Endothelial cell of umbilical vein (primary cell): ENCODE results near the gene TRANK1. TPM values are rescaled to one million over a fixed set of nuclear protein-coding genes. Genes with fewer than 3 reads are reported as not detected.

Source experiments
- BruUV-seq: library from RNA; stranded (reverse); fragments of 400-500 nt; replicated peaks from 2 replicates; lab custom pipeline; 2021; lab: Mats Ljungman, UMichigan
- CTCF ChIA-PET: fragments of 300-600, 350-600 bp; sonication (Branson Sonifier 250); formaldehyde crosslinking; loops from one replicate; lab custom pipeline; 2021; ENCODE audit warnings: antibody characterized with exemption, inconsistent platforms; lab: Charles Lee
- POLR2A ChIA-PET: fragments of 300-600, 350-600 bp; sonication (Branson Sonifier 250); formaldehyde crosslinking; loops from one replicate; lab custom pipeline; 2021; ENCODE audit warnings: antibody characterized with exemption, inconsistent platforms; lab: Charles Lee
- DNase-seq: peaks from one replicate; pipeline ENCODE4 v3.0.0-alpha.2; 2011; ENCODE audit warnings: low read depth, low spot score
- FAIRE-seq: peaks from 2 replicates; lab custom pipeline; 2011; peaks lifted over from hg19 to GRCh38; lab: Jason Lieb, UNC
- H2AFZ ChIP-seq: 2 replicates; pipeline ENCODE4 v1.6.0; 2012; ENCODE audit warnings: low read depth, low read length, control low read depth, inconsistent platforms
- H3K27ac ChIP-seq: 2 replicates; pipeline ENCODE4 v1.5.1; 2011; ENCODE audit warnings: low read depth, mild to moderate bottlenecking, control low read depth, low read length, moderate library complexity; ENCODE audit not compliant: insufficient read depth
- H3K27me3 ChIP-seq, 2 experiments: 2 replicates each; pipeline versions ENCODE4 v1.6.0 to v1.6.1; 2011; ENCODE audit warnings: low read length in 2 of 2, mixed read lengths in 1 of 2; ENCODE audit not compliant: control insufficient read depth in 2 of 2, insufficient read depth in 2 of 2
- H3K36me3 ChIP-seq, 2 experiments: 2 replicates in 1 of 2; 3 replicates in 1 of 2; pipeline ENCODE4 v1.5.1; 2011; ENCODE audit warnings: low read length in 2 of 2, mild to moderate bottlenecking in 1 of 2, moderate library complexity in 1 of 2; ENCODE audit not compliant: control insufficient read depth in 2 of 2, insufficient read depth in 2 of 2; ENCODE audit errors: extremely low read depth in 1 of 2
- H3K4me1 ChIP-seq: 3 replicates; pipeline ENCODE4 v1.5.1; 2011; ENCODE audit warnings: mild to moderate bottlenecking, low read length; ENCODE audit not compliant: control insufficient read depth, insufficient read depth; ENCODE audit errors: extremely low read depth
- H3K4me2 ChIP-seq: 2 replicates; pipeline ENCODE4 v1.6.1; 2011; ENCODE audit warnings: low read length, control low read depth, mixed read lengths; ENCODE audit not compliant: insufficient read depth
- H3K4me3 ChIP-seq, 3 experiments: fragments of 200-600 bp in 1 of 3; sonication (generic), shearing (Covaris generic) in 1 of 3; replicated peaks in 1 of 3; 2 replicates each; pipeline ENCODE4 v1.5.1; 2011 to 2016; ENCODE audit warnings: control low read depth in 3 of 3, low read length in 3 of 3, mild to moderate bottlenecking in 2 of 3, inconsistent platforms in 1 of 3, low read depth in 1 of 3, moderate library complexity in 1 of 3; ENCODE audit not compliant: insufficient read depth in 1 of 3
- H3K79me2 ChIP-seq: 2 replicates; pipeline ENCODE4 v1.6.0; 2012; ENCODE audit warnings: low read length, inconsistent platforms; ENCODE audit not compliant: control insufficient read depth, insufficient read depth
- H3K9ac ChIP-seq: replicated peaks from 2 replicates; pipeline ENCODE3; 2011; ENCODE audit warnings: low read length, control low read depth; ENCODE audit not compliant: insufficient read depth; ENCODE audit errors: extremely low read depth
- H3K9me1 ChIP-seq: replicated peaks from 3 replicates; pipeline ENCODE4 v1.6.0; 2011; ENCODE audit warnings: mild to moderate bottlenecking, low read length; ENCODE audit not compliant: control insufficient read depth, insufficient read depth; ENCODE audit errors: extremely low read depth
- H3K9me3 ChIP-seq: replicated peaks from 2 replicates; pipeline ENCODE4 v1.5.1; 2012; ENCODE audit warnings: low read length, inconsistent platforms; ENCODE audit not compliant: control insufficient read depth, insufficient read depth
- H4K20me1 ChIP-seq: replicated peaks from 2 replicates; pipeline ENCODE3; 2011; ENCODE audit warnings: mild to moderate bottlenecking, low read length; ENCODE audit not compliant: control insufficient read depth, insufficient read depth; ENCODE audit errors: extremely low read depth
- CTCF ChIP-seq, 2 donors: IDR thresholded peaks; 1 replicate in 1 of 2; 2 replicates in 1 of 2; pipeline ENCODE4 v1.5.1; 2011; ENCODE audit warnings: low read length in 2 of 2, mild to moderate bottlenecking in 2 of 2, moderate library complexity in 2 of 2, control low read depth in 1 of 2, inconsistent platforms in 1 of 2, low read depth in 1 of 2; ENCODE audit not compliant: insufficient read depth in 1 of 2; ENCODE audit errors: extremely low read depth in 1 of 2
- EZH2 ChIP-seq: IDR thresholded peaks from 2 replicates; pipeline ENCODE4 v1.6.1; 2012; ENCODE audit warnings: borderline replicate concordance, low read depth, mild to moderate bottlenecking, moderate library complexity, low read length, inconsistent platforms; ENCODE audit not compliant: severe bottlenecking
- FOS ChIP-seq: IDR thresholded peaks from 2 replicates; pipeline ENCODE4 v1.6.1; 2011; ENCODE audit warnings: mild to moderate bottlenecking, low read length, moderate library complexity, borderline replicate concordance; ENCODE audit not compliant: insufficient read depth
- GATA2 ChIP-seq: IDR thresholded peaks from 2 replicates; pipeline ENCODE4 v1.7.0; 2011; ENCODE audit warnings: low read depth, mild to moderate bottlenecking, moderate library complexity, mixed read lengths, low read length; ENCODE audit not compliant: insufficient read length, insufficient read depth
- JUN ChIP-seq: IDR thresholded peaks from 2 replicates; pipeline ENCODE4 v1.6.1; 2011; ENCODE audit warnings: borderline replicate concordance, low read depth; ENCODE audit not compliant: insufficient read length, insufficient read depth
- MYC ChIP-seq: IDR thresholded peaks from one replicate; pipeline ENCODE4 v1.6.1; 2011; ENCODE audit warnings: mild to moderate bottlenecking, low read depth, low read length
- POLR2A ChIP-seq: IDR thresholded peaks from 2 replicates; pipeline ENCODE4 v1.6.1; 2012; ENCODE audit warnings: low read depth, mild to moderate bottlenecking, control low read depth, low read length
- POLR2AphosphoS5 ChIP-seq: IDR thresholded peaks from 2 replicates; pipeline ENCODE4 v1.6.1; 2012; ENCODE audit warnings: low read depth, mild to moderate bottlenecking, control low read depth, low read length, moderate library complexity; ENCODE audit not compliant: insufficient read depth
- dilution Hi-C: fragments of 300-500 bp; cut with MboI; formaldehyde crosslinking; loops from one replicate; pipeline ENCODE4 v1.15.0; 2019; ENCODE audit warnings: low sequenced_read_pairs; ENCODE audit not compliant: extremely low pct_ligation_motif_present
- intact Hi-C: fragments of 100-400 bp; cut with micrococcal nuclease; formaldehyde crosslinking; loops from one replicate; pipeline ENCODE4 v1.10.0; 2022
- polyA plus RNA-seq, 4 experiments: library from polyadenylated mRNA; depleted of rRNA in 3 of 4; stranded (reverse) in 3 of 4; unstranded in 1 of 4; fragments of >200 nt; gene quantifications; 2 replicates each; pipeline versions ENCODE4 v1.2.1 to v1.2.3, GENCODE V29; 2011 to 2012; ENCODE audit warnings: missing spikeins in 1 of 4
- total RNA-seq: library from RNA; stranded (reverse); gene quantifications from 2 replicates; pipeline ENCODE4 v1.2.3, GENCODE V29; 2021

The TRANK1 gene
- total and polyA plus RNA-seq, 2 donors (not counting 3 experiments of a cell fraction or from before 2014, with no cell fraction given), result 4.6 to 14.4 TPM

GRCh38 chr3:36846406-36846805 is 98.4 kb downstream of the TRANK1 start:
- BruUV-seq, result no TSS peak
- no peak overlapping the region for H3K9ac ChIP-seq
- no peaks in the 10 kb centered on the region for H3K79me2 ChIP-seq
- H2AFZ ChIP-seq, result no peak overlapping the region
- CTCF ChIA-PET, result interaction anchor here (0.8 to 1.2 kb wide), 2 partner anchors 20 to 24 kb away, joined by 3 read pairs; no protein-coding TSS in a partner anchor
- no peak for TF ChIP-seq CTCF (IDR thresholded peaks at IDR 0.05; ENCODE audit: extremely low read depth in 1 of 2, insufficient read depth in 1 of 2, low read depth in 1 of 2, low read length in 2 of 2)
- no peak for TF ChIP-seq JUN
- TF ChIP-seq EZH2, result no peak
- no peak for TF ChIP-seq MYC
- no peak for TF ChIP-seq GATA2
- TF ChIP-seq POLR2AphosphoS5, result no peak
- no peak for TF ChIP-seq FOS
- TF ChIP-seq POLR2A, result no peak
- H3K4me3 ChIP-seq, result no peak overlapping the region
- no peaks in the 10 kb centered on the region for H3K27me3 ChIP-seq
- POLR2A ChIA-PET, result no interaction called here
- DNase-seq (no peak), FAIRE-seq (no peak)
- no peaks in the 10 kb centered on the region for H3K4me1 ChIP-seq
- intact Hi-C loops, result no loop called here
- no peaks in the 10 kb centered on the region for H3K9me3 ChIP-seq
- H4K20me1 ChIP-seq, result no peaks in the 10 kb centered on the region
- no peak overlapping the region for H3K27ac ChIP-seq
- dilution Hi-C loops, result no loop called here
- no peaks in the 10 kb centered on the region for H3K9me1 ChIP-seq
- H3K36me3 ChIP-seq, result no peaks in the 10 kb centered on the region
- H3K4me2 ChIP-seq, result no peak overlapping the region
